HepG2 (cell line): ENCODE results near the gene NFIC. TPM values are rescaled to one million over a fixed set of nuclear protein-coding genes. Genes with fewer than 3 reads are reported as not detected.

Experiments used
- ATAC-seq: fragments of 200-7000 bp; cut with Tn5 transposase; 3 replicates; pipeline ENCODE4 v1.9.1; 2020; ENCODE audit warnings: mild to moderate bottlenecking, moderate library complexity
- BruUV-seq: library from RNA; stranded (reverse); fragments of 400-500 nt; replicated peaks from 2 replicates; lab custom pipeline; 2021; lab: Mats Ljungman, UMichigan
- CTCF ChIA-PET: fragments of 300-600 bp; formaldehyde crosslinking; extraction: SDS; loops from one replicate; lab custom pipeline; 2021; ENCODE audit warnings: low total read pairs, inconsistent platforms, low intra/inter-chr PET ratio; lab: Yijun Ruan, JAX
- POLR2A ChIA-PET: fragments of 350-600 bp; sonication (Branson Sonifier 250); formaldehyde crosslinking; loops from one replicate; lab custom pipeline; 2020; ENCODE audit warnings: antibody characterized with exemption, inconsistent platforms; lab: Yijun Ruan, JAX
- DNase-seq: peaks from one replicate; pipeline ENCODE4 v3.0.0-alpha.2; 2015; ENCODE audit warnings: low spot score
- FAIRE-seq: peaks from 3 replicates; lab custom pipeline; 2011; peaks lifted over from hg19 to GRCh38; lab: Jason Lieb, UNC
- H2AFZ ChIP-seq: one replicate; pipeline ENCODE4 v1.6.1; 2011; ENCODE audit warnings: low read length, inconsistent platforms
- H3K27ac ChIP-seq: fragments of 300-600 bp; 3 replicates; pipeline ENCODE4 v1.8.0; 2011; ENCODE audit warnings: mixed run types, mild to moderate bottlenecking, mixed read lengths, low read length, inconsistent platforms; ENCODE audit not compliant: insufficient read depth; ENCODE audit errors: extremely low read length
- H3K27me3 ChIP-seq, 2 experiments: fragments of 200-600 bp in 1 of 2; 2 replicates in 1 of 2; 3 replicates in 1 of 2; pipeline versions ENCODE4 v1.6.0 to v1.8.0; 2011; ENCODE audit warnings: low read length in 2 of 2, mild to moderate bottlenecking in 2 of 2, moderate library complexity in 2 of 2, inconsistent platforms in 1 of 2; ENCODE audit not compliant: insufficient read depth in 2 of 2, control insufficient read depth in 1 of 2
- H3K36me3 ChIP-seq, 2 experiments: fragments of 200-600 bp in 1 of 2; replicated peaks in 1 of 2; 2 replicates in 1 of 2; 3 replicates in 1 of 2; pipeline versions ENCODE4 v1.5.1 to v1.8.0; 2011; ENCODE audit warnings: low read length in 2 of 2, inconsistent platforms in 1 of 2; ENCODE audit not compliant: insufficient read depth in 2 of 2, control insufficient read depth in 1 of 2
- H3K4me1 ChIP-seq: 2 replicates; pipeline ENCODE4 v1.5.1; 2012; ENCODE audit warnings: low read length, inconsistent platforms; ENCODE audit not compliant: insufficient read depth
- H3K4me2 ChIP-seq: 2 replicates; pipeline ENCODE4 v1.6.0; 2011; ENCODE audit warnings: low read depth, low read length, inconsistent platforms
- H3K4me3 ChIP-seq, 3 experiments: fragments of 200-600 bp in 1 of 3; sonication (generic), shearing (Covaris generic) in 1 of 3; replicated peaks in 1 of 3; 2 replicates each; pipeline ENCODE4 v1.5.1; 2011 to 2016; ENCODE audit warnings: low read length in 3 of 3, inconsistent platforms in 2 of 3, low read depth in 2 of 3, mild to moderate bottlenecking in 2 of 3, control low read depth in 1 of 3, mixed read lengths in 1 of 3; ENCODE audit not compliant: insufficient read depth in 1 of 3
- H3K79me2 ChIP-seq: one replicate; pipeline ENCODE4 v1.6.1; 2011; ENCODE audit warnings: low read length, inconsistent platforms; ENCODE audit not compliant: insufficient read depth
- H3K9ac ChIP-seq: 2 replicates; pipeline ENCODE4 v1.6.0; 2011; ENCODE audit warnings: mild to moderate bottlenecking, low read depth, low read length, inconsistent platforms; ENCODE audit not compliant: insufficient read depth
- H3K9me3 ChIP-seq: 2 replicates; pipeline ENCODE4 v1.5.1; 2012; ENCODE audit warnings: mild to moderate bottlenecking, low read length
- H4K20me1 ChIP-seq: 2 replicates; pipeline ENCODE4 v1.6.0; 2011; ENCODE audit warnings: inconsistent platforms, mild to moderate bottlenecking, low read length, moderate library complexity; ENCODE audit not compliant: insufficient read depth
- BATF2 ChIP-seq: sonication (generic); formaldehyde crosslinking; IDR thresholded peaks from 2 replicates; pipeline ENCODE4 v1.8.0; 2022; ENCODE audit warnings: mild to moderate bottlenecking, missing genetic modification reagents, moderate library complexity
- CTCF ChIP-seq: sonication (generic); formaldehyde crosslinking; IDR thresholded peaks from 2 replicates; pipeline ENCODE4 v1.5.0; 2020; ENCODE audit warnings: mild to moderate bottlenecking, missing genetic modification reagents, moderate library complexity
- EED ChIP-seq: sonication (generic); formaldehyde crosslinking; IDR thresholded peaks from 2 replicates; pipeline ENCODE4 v1.5.0; 2020; ENCODE audit warnings: mild to moderate bottlenecking, missing genetic modification reagents
- ETV6 ChIP-seq: sonication (generic); formaldehyde crosslinking; conservative IDR thresholded peaks from 2 replicates; pipeline ENCODE4 v1.4.0; 2020; ENCODE audit warnings: missing genetic modification reagents
- FOXP4 ChIP-seq: sonication (generic); formaldehyde crosslinking; IDR thresholded peaks from 2 replicates; pipeline ENCODE4 v1.4.0; 2020; ENCODE audit warnings: missing genetic modification reagents
- PCBP2 ChIP-seq: fragments of 200-400 bp; formaldehyde crosslinking; optimal IDR thresholded peaks from 2 replicates; pipeline ENCODE3; 2018; ENCODE audit warnings: low read length, low read depth; ENCODE audit not compliant: poor library complexity, severe bottlenecking
- SUZ12 ChIP-seq: fragments of 150-350 bp; IDR thresholded peaks from 2 replicates; pipeline ENCODE4 v1.6.1; 2014; ENCODE audit warnings: low read depth, low read length
- SYNCRIP ChIP-seq: fragments of 200-400 bp; formaldehyde crosslinking; IDR thresholded peaks from 2 replicates; pipeline ENCODE4 v1.6.1; 2018; ENCODE audit warnings: mild to moderate bottlenecking, low read depth, low read length; ENCODE audit not compliant: insufficient read depth
- TFAP4 ChIP-seq: sonication (generic); IDR thresholded peaks from 2 replicates; pipeline ENCODE4 v1.6.1; 2016; ENCODE audit warnings: low read depth, borderline replicate concordance
- XBP1 ChIP-seq: sonication (generic); formaldehyde crosslinking; IDR thresholded peaks from 2 replicates; pipeline ENCODE4 v1.5.0; 2020; ENCODE audit warnings: missing genetic modification reagents
- YY1 ChIP-seq: IDR thresholded peaks from 2 replicates; pipeline ENCODE4 v1.6.1; 2011; ENCODE audit warnings: low read length, low read depth, moderate library complexity, mild to moderate bottlenecking; ENCODE audit not compliant: insufficient read depth, insufficient replicate concordance
- ZNF326 ChIP-seq: sonication (generic); formaldehyde crosslinking; IDR thresholded peaks from 2 replicates; pipeline ENCODE4 v1.4.0; 2020; ENCODE audit warnings: missing genetic modification reagents, borderline replicate concordance
- ZNF564 ChIP-seq: sonication (generic); formaldehyde crosslinking; IDR thresholded peaks from 2 replicates; pipeline ENCODE4 v1.8.1; 2023; ENCODE audit warnings: mild to moderate bottlenecking, missing genetic modification reagents
- ZNF780A ChIP-seq: sonication (generic); formaldehyde crosslinking; IDR thresholded peaks from 2 replicates; pipeline ENCODE4 v1.8.0; 2022; ENCODE audit warnings: mild to moderate bottlenecking, missing genetic modification reagents, moderate library complexity
- WGBS: methylation state at CpG from one replicate; pipeline ENCODE4 v1.1.6; 2017; ENCODE audit warnings: low lambda C conversion rate; 5-methylcytosine and 5-hydroxymethylcytosine counted together
- in situ Hi-C: cut with HindIII; loops from 2 replicates; pipeline ENCODE4 v1.10.0; 2017; ENCODE audit warnings: low pct_unique_long_range_greater_than_20kb; ENCODE audit not compliant: extremely low pct_ligation_motif_present
- intact Hi-C: fragments of 100-400 bp; cut with micrococcal nuclease; formaldehyde crosslinking; loops from one replicate; pipeline ENCODE4 v1.10.0; 2022; ENCODE audit not compliant: unreplicated experiment
- polyA plus RNA-seq, 8 experiments: library from polyadenylated mRNA; depleted of rRNA in 3 of 8; stranded (reverse) in 7 of 8; unstranded in 1 of 8; fragments of >200 nt; fragmentation: Illumina TruSeq in 4 of 8; extraction: Trizol in 4 of 8; gene quantifications; 2 replicates each; pipeline versions ENCODE4 v1.2.1 to v1.2.3, GENCODE V29; 2011 to 2016; ENCODE audit warnings: low read depth in 4 of 8, missing spikeins in 1 of 8, mixed read lengths in 1 of 8; ENCODE audit not compliant: insufficient read depth in 1 of 8
- total RNA-seq, 5 experiments: library from RNA; depleted of rRNA; stranded (reverse); fragments of >200 nt; fragmentation: Illumina TruSeq; extraction: Trizol; gene quantifications; 2 replicates each; pipeline ENCODE4 v1.2.3, GENCODE V29; 2016; ENCODE audit warnings: low read depth in 1 of 5
- TF ChIP-seq, protein P1 (sequence below): sonication (generic); formaldehyde crosslinking; IDR thresholded peaks from 2 replicates; pipeline ENCODE4 v1.4.0; 2020; ENCODE audit warnings: missing genetic modification reagents, low read depth, mild to moderate bottlenecking, borderline replicate concordance

The NFIC gene
- total and polyA plus RNA-seq, 2 of the 13 experiments (the other 11 are each of a cell fraction or from before 2014, with no cell fraction given), result 1.3 to 2.5 TPM

DNA sequence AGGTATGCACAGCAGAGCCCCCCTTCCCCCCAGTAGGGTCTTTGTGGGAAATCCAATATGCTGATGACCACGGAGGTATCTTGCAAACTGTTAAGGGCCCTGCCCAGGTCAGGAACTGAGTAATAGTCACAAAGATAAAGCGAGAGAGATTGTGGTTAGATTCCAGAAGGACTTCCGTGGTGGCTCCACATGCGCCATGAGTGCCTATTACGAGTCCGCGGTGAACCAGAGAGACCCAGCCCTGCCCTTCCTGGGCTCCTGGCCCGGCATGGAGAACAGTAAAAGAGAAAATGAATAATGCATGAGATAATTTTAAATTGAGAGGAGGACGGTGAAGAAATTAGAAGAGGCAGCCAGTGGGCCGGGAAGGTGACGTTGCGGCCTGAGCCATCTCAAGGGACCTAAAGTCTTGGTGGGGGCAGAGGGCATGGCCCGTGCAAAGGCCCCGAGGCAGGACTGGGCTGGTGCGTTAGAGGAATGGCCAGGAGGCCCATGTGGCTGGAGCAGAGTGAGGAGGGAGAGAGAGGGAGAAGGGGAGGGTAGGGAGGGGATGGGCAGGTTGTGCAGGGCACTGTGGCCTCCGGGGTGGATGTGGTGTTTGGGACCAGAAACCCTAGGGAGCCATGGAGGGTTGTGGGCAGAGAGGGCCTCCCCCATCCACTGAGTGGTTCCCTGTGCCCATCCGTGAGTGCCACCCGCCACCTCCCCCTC, 46.6 kb upstream of the NFIC start (continued):
- TF ChIP-seq TFAP4 (no peak), ZNF780A (no peak), ZNF564 (CRISPR knock-in tag) (no peak), BATF2 (no peak), CTCF (CRISPR knock-in tag) (no peak), YY1 (no peak)
- TF ChIP-seq, all 625 proteins: peak for 0

DNA sequence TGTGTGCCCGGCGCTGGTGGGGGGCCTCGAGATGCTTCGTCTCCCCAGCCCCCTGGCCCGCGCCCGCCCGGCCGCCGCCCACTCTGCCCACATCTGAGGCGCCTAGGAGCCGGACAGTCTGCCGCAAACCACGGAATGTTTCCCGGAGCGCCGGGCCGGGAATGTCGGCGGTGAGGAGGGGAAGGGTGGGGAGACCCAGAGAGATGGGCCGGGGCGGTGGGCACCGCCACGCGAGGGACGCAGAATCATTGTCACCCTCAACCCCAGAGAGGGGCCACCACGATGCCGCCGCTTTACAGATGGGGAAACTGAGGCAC, 46.1 kb upstream of the NFIC start:
- Histone ChIP-seq H3K79me2 (no peaks in the 10 kb centered on the region), H4K20me1 (no peaks in the 10 kb centered on the region), H3K36me3 (no peaks in the 10 kb centered on the region), H3K9me3 (no peaks in the 10 kb centered on the region), H3K9ac (no peak overlapping the region), H3K4me1 (no peaks in the 10 kb centered on the region), H3K4me2 (no peak overlapping the region)
- CTCF ChIA-PET, result no interaction called here
- ATAC-seq, result no peak
- TF ChIP-seq ETV6 (no peak), XBP1 (CRISPR knock-in tag) (no peak), EED (no peak), SUZ12 (no peak), SYNCRIP (no peak), FOXP4 (CRISPR knock-in tag) (no peak), ZNF326 (CRISPR knock-in tag) (no peak), PCBP2 (no peak)
- TF ChIP-seq, protein P1, sequence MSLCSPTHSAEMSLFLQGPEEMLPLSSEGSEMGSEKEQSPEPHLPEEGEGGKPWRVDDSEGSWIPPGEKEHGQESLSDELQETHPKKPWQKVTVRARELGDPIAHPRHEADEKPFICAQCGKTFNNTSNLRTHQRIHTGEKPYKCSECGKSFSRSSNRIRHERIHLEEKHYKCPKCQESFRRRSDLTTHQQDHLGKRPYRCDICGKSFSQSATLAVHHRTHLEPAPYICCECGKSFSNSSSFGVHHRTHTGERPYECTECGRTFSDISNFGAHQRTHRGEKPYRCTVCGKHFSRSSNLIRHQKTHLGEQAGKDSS (CRISPR knock-in tag), result no peak
- TF ChIP-seq, all 625 proteins: peak for 0
- Histone ChIP-seq H3K27ac (no peak overlapping the region), H3K27me3 (peaks cover 0 to 20% of the 10 kb centered on the region in 2 experiments; a peak in 2 of 5 replicates), H3K4me3 (no peak overlapping the region), H2AFZ (no peak overlapping the region)
- DNase-seq (no peak), FAIRE-seq (no peak)
- WGBS, result 15% methylated on average over 11 of the region's 29 CpGs
- in situ Hi-C loops (loop anchor here (5.0 kb wide), 1 partner anchor 152 kb away; no protein-coding TSS in a partner anchor), intact Hi-C loops (no loop called here)
- POLR2A ChIA-PET, result no interaction called here
- no TSS peak for BruUV-seq
